ENCODE data around the gene CDR2L. TPM values are rescaled to one million over a fixed set of nuclear protein-coding genes. Genes with fewer than 3 reads are reported as not detected.
"Not testable (repeated sequence)": the region's sequence is repeated elsewhere in the genome, so short reads cannot be mapped to it uniquely, and the experiment has no call there.

The CDR2L gene
- total RNA-seq, 1 donor from 2014 or later, result 1.8 TPM

- DNase-seq, result no peak
- H3K27ac Mint-ChIP-seq, result no peak overlapping the region
- peaks cover 10% of the 10 kb centered on the region for H3K4me1 Mint-ChIP-seq
- intact Hi-C loops (cut with micrococcal nuclease), result no loop called here
- H3K4me3 Mint-ChIP-seq, result no peak overlapping the region
- no peaks in the 10 kb centered on the region for H3K36me3 Mint-ChIP-seq (ENCODE audit: low read depth)
- H3K27me3 Mint-ChIP-seq, result no peaks in the 10 kb centered on the region
- no peaks in the 10 kb centered on the region for H3K9me3 Mint-ChIP-seq
Observed at GRCh38 chr17:75003070-75003956, 15.9 kb downstream of the CDR2L start.

DNA sequence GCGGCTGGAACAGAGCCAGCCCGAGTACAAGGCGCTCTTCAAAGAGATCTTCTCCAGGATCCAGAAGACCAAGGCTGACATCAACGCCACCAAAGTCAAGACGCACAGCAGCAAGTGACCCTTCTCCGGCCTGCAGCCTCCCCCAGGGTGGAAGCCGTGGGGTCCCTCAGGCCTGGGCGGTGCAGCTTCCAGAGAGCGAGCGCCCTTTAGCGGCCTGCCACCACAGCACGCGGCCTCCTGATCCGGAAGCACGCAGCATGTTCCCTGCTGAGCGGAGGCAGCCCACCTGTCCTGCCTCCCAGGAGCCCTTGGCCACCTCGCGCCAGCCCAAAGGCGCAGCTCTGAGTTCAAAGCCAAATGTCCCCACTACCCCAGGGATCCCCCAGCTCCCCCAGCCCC is 16.5 kb downstream of the CDR2L start:
- H3K4me3 Mint-ChIP-seq, result no peak overlapping the region
- H3K9me3 Mint-ChIP-seq, result no peaks in the 10 kb centered on the region
- intact Hi-C loops (cut with micrococcal nuclease), result no loop called here
- peaks cover 4% of the 10 kb centered on the region for H3K4me1 Mint-ChIP-seq
- H3K27me3 Mint-ChIP-seq, result no peaks in the 10 kb centered on the region
- H3K36me3 Mint-ChIP-seq (ENCODE audit: low read depth), result no peaks in the 10 kb centered on the region
- no peak overlapping the region for H3K27ac Mint-ChIP-seq
- DNase-seq, result no peak

DNA sequence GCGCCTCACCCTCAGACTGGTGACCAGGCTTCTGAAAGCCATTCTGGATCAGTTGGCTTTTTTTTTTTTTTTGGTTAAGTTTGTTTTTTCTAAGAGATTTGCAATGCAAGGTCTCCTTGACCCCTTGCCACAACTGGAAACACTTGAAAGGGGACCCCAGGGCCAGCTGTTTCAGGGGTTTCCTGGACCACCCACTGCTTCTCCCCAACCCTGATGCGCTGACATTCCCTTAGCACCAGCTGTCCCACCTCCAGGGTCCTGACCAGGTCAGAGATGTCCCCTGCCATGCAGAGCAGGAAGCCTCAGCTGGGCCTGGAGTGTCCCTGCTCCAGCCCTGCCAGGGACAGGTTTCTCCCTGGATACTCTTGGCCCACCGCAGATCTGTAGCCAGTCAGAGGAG is 16.9 kb downstream of the CDR2L start:
- DNase-seq, result no peak
- Mint-ChIP-seq H3K9me3 (no peaks in the 10 kb centered on the region), H3K4me1 (peaks cover 3% of the 10 kb centered on the region), H3K27ac (no peak overlapping the region), H3K4me3 (no peak overlapping the region), H3K27me3 (no peaks in the 10 kb centered on the region), H3K36me3 (ENCODE audit: low read depth) (no peaks in the 10 kb centered on the region)
- intact Hi-C loops (cut with micrococcal nuclease), result no loop called here

GRCh38 chr17:75005291-75005690 is 17.9 kb downstream of the CDR2L start:
- H3K4me3 Mint-ChIP-seq, result no peak overlapping the region
- peaks cover 3% of the 10 kb centered on the region for H3K4me1 Mint-ChIP-seq
- no peaks in the 10 kb centered on the region for H3K9me3 Mint-ChIP-seq
- H3K36me3 Mint-ChIP-seq (ENCODE audit: low read depth), result no peaks in the 10 kb centered on the region
- H3K27ac Mint-ChIP-seq, result no peak overlapping the region
- DNase-seq, result no peak
- intact Hi-C loops (cut with micrococcal nuclease), result no loop called here
- H3K27me3 Mint-ChIP-seq, result no peaks in the 10 kb centered on the region

DNA sequence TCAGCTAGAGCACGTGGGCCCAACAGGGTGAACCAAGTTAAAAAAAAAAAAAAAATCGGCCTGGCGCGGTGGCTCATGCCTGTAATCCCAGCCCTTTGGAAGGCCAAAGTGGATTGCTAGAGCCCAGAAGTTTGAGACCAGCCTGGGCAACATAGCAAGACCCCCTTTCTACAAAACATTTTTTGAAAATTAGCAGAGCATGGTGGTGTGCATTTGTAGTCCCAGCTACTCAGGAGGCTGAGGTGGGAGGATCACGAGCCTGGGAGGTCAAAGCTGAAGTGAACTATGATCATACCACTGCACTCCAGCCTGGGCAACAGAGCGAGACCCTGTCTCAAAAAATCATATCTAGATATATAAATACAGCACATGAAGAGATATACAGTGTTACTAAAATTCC is 18.7 kb downstream of the CDR2L start:
- DNase-seq; intact Hi-C loops (cut with micrococcal nuclease); H3K27ac Mint-ChIP-seq: not testable (repeated sequence)

GRCh38 chr17:75006653-75007052 is 19.2 kb downstream of the CDR2L start:
- Mint-ChIP-seq H3K4me1 (peaks cover 8% of the 10 kb centered on the region), H3K9me3 (no peaks in the 10 kb centered on the region), H3K36me3 (ENCODE audit: low read depth) (no peaks in the 10 kb centered on the region), H3K27ac (no peak overlapping the region), H3K27me3 (no peaks in the 10 kb centered on the region), H3K4me3 (no peak overlapping the region)
- intact Hi-C loops (cut with micrococcal nuclease), result no loop called here
- no peak for DNase-seq

More for the DNA sequence above, 18.7 kb downstream of the CDR2L start:
- H3K36me3 Mint-ChIP-seq (ENCODE audit: low read depth); H3K4me1 Mint-ChIP-seq; H3K9me3 Mint-ChIP-seq; H3K4me3 Mint-ChIP-seq; H3K27me3 Mint-ChIP-seq: not testable (repeated sequence)

DNA sequence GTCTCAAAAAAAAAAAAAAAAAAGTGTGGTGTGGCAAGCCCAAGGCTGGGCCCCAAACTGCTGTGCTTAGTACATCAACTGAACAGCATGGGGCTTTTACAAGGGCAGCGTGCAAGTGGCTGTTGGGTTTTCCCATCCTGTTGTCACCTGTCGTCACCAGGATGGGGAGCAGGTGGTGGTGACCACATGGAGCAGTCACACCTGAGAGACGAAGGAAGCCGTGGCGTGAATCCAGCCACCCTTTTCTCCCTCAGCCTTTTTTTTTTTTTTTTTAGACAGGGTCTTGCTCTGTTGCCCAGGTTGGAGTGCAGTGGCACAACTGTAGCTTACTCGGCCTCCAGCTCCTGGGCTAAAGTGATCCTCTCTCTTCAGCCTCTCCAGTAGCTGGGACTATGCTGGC is 20.9 kb downstream of the CDR2L start:
- no peak overlapping the region for H3K4me3 Mint-ChIP-seq

DNA sequence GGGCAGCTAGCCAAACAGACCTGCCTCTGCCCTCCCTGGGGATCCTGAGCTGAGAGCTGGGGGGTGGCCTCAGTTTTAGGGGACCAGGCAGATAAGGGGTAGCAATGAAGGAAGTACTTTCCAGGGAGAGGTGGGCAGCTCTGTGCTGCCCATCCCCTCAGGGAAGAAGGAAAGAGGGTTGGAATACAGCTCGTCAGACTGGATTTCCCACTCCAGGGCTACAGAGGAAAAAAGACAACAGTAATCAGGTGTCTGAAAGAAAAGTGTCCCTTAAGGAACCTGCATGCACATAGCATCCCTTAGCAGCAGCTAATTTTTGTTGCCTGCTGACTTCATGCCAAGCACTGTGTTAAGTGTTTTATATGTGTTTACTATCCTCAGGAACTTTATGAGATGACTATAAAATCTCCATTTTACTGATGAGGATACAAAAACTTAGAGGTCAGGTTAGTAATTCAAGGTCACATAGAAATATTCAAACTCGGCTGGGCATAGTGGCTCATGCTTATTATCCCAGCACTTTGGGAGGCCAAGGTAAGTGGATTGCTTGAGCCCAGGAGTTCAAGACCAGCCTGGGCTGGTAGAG is 21.8 kb downstream of the CDR2L start:
- Mint-ChIP-seq H3K4me1 (peaks cover 19% of the 10 kb centered on the region), H3K9me3 (no peaks in the 10 kb centered on the region), H3K27me3 (no peaks in the 10 kb centered on the region), H3K36me3 (ENCODE audit: low read depth) (peaks cover 6% of the 10 kb centered on the region), H3K4me3 (no peak overlapping the region), H3K27ac (no peak overlapping the region)
- intact Hi-C loops (cut with micrococcal nuclease), result no loop called here
- DNase-seq, result no peak

More for the DNA sequence above, 20.9 kb downstream of the CDR2L start:
- no peak overlapping the region for H3K27ac Mint-ChIP-seq
- no peaks in the 10 kb centered on the region for H3K36me3 Mint-ChIP-seq (ENCODE audit: low read depth)
- no peaks in the 10 kb centered on the region for H3K9me3 Mint-ChIP-seq
- no peaks in the 10 kb centered on the region for H3K27me3 Mint-ChIP-seq
- DNase-seq, result no peak
- peaks cover 13% of the 10 kb centered on the region for H3K4me1 Mint-ChIP-seq
- intact Hi-C loops (cut with micrococcal nuclease), result no loop called here

GRCh38 chr17:75010683-75011400 is 23.4 kb downstream of the CDR2L start:
- intact Hi-C loops (cut with micrococcal nuclease), result no loop called here
- Mint-ChIP-seq H3K9me3 (no peaks in the 10 kb centered on the region), H3K4me3 (peak overlapping the region; percentile 53), H3K27ac (peak overlapping the region; percentile 41), H3K27me3 (no peaks in the 10 kb centered on the region), H3K4me1 (peaks cover 21% of the 10 kb centered on the region), H3K36me3 (ENCODE audit: low read depth) (peaks cover 8% of the 10 kb centered on the region)
- DNase-seq, result peak; percentile 61

- H3K4me3 Mint-ChIP-seq, result peak overlapping the region; percentile 97
- peaks cover 21% of the 10 kb centered on the region for H3K4me1 Mint-ChIP-seq
- H3K36me3 Mint-ChIP-seq (ENCODE audit: low read depth), result peaks cover 11% of the 10 kb centered on the region
- H3K27ac Mint-ChIP-seq, result peak overlapping the region; percentile 93
- intact Hi-C loops (cut with micrococcal nuclease), result loop anchor here (1.0 to 2.0 kb wide), 4 partner anchors 22 to 138 kb away; no protein-coding TSS in a partner anchor
- H3K27me3 Mint-ChIP-seq, result no peaks in the 10 kb centered on the region
- no peak for DNase-seq
- no peaks in the 10 kb centered on the region for H3K9me3 Mint-ChIP-seq
Observed at GRCh38 chr17:75011401-75012095, 24.1 kb downstream of the CDR2L start.

GRCh38 chr17:75012096-75012345 is 24.6 kb downstream of the CDR2L start:
- Mint-ChIP-seq H3K4me3 (peak overlapping the region; percentile 97), H3K27me3 (no peaks in the 10 kb centered on the region), H3K27ac (peak overlapping the region; percentile 93), H3K9me3 (no peaks in the 10 kb centered on the region), H3K36me3 (ENCODE audit: low read depth) (peaks cover 16% of the 10 kb centered on the region), H3K4me1 (peaks cover 21% of the 10 kb centered on the region)
- DNase-seq, result no peak
- intact Hi-C loops (cut with micrococcal nuclease), result loop anchor here (1.0 to 2.0 kb wide), 4 partner anchors 21 to 139 kb away; no protein-coding TSS in a partner anchor

- Mint-ChIP-seq H3K27me3 (no peaks in the 10 kb centered on the region), H3K4me3 (peak within 1 kb of the TSS; percentile 97), H3K27ac (peak within 1 kb of the TSS; percentile 93), H3K4me1 (peaks cover 21% of the 10 kb centered on the region), H3K36me3 (ENCODE audit: low read depth) (peaks cover 16% of the 10 kb centered on the region), H3K9me3 (no peaks in the 10 kb centered on the region)
- intact Hi-C loops (cut with micrococcal nuclease), result loop anchor here (1.0 to 2.0 kb wide), 4 partner anchors 21 to 139 kb away; no protein-coding TSS in a partner anchor
- DNase-seq, result peak; percentile 95
Observed at GRCh38 chr17:75012346-75013091, 25.1 kb downstream of the CDR2L start, which contains the start of gene MRPL58. Gene MRPL58, plus strand, starts transcription at chr17:75012670. Its CDS starts 17 bp downstream, at chr17:75012687.

DNA sequence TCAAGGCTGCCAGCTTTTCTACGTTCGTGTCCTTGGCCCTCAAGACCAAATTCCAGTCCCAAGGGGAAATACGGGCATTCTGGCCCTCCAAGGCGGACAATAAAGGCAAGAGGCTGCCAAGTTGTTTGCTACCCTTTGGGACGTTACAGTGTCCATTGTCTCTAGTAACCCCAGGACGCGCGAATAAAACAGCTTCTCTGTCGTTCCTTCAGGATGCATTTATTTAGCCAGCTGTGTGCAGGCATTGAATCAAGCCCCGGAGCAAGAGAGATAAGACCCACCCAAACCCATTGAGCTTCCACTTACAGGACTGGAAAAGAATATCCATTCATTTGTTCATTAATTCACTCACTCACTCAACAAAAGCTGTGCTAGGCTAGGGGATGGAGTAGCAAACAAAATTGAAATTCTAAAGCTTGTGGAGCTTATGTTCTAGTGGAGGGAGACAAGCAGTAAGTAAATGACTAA is 25.7 kb downstream of the CDR2L start:
- no peak for DNase-seq
- Mint-ChIP-seq H3K9me3 (no peaks in the 10 kb centered on the region), H3K27ac (peak overlapping the region; percentile 93), H3K4me1 (peaks cover 21% of the 10 kb centered on the region), H3K27me3 (no peaks in the 10 kb centered on the region), H3K36me3 (ENCODE audit: low read depth) (peaks cover 18% of the 10 kb centered on the region), H3K4me3 (peak overlapping the region; percentile 97)
- intact Hi-C loops (cut with micrococcal nuclease), result loop anchor here (2.0 kb wide), 1 partner anchor 52 kb away; no protein-coding TSS in a partner anchor

All from activated CD4-positive, alpha-beta T cell treated with anti-CD3 and anti-CD28 coated beads, Interleukin-2, amount 10 ng/mL, durations not matched to agents 24 days and 14 days (primary cell).